GM12864 (cell line): ENCODE results near the gene VAV1.

Experiments used
- DNase-seq: peaks from one replicate; pipeline ENCODE4 v3.0.0-alpha.2; 2011; ENCODE audit warnings: low read depth
- H3K4me3 ChIP-seq: 2 replicates; pipeline ENCODE4 v1.5.1; 2011; ENCODE audit warnings: mild to moderate bottlenecking, low read depth, low read length, control low read depth
- TF ChIP-seq, protein P1 (sequence below): IDR thresholded peaks from 2 replicates; pipeline ENCODE4 v1.5.1; 2011; ENCODE audit warnings: low read depth, mild to moderate bottlenecking, moderate library complexity, low read length, control low read depth, inconsistent platforms; ENCODE audit errors: missing control alignments

VAV1 gene

DNA sequence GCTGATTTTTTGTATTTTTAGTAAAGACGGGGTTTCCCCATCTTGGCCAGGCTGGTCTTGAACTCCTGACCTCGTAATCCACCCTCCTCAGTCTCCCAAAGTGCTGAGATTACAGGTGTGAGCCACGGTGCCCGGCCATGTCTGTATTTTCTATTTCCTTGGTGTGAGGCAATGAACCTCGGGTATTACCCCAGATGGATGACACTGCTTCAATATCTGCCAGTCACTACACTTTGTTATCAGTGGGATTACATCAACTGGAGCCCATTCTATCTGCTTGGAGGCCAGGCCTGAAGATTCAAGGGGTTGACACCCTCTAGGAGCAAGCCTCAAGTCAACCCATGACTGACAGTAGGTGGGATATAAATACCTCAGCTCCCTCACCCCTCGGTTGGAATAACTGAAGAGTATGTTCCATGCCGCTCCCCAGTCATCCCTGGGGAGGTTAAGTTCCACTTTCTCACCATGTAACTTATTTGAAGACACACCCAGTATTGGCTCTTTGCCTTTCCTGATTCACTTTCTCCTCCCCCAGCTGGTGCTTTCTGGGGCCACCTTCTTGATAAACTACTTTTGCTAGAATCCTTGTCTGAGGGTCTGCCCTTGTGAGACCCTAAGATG, 113.9 kb downstream of the VAV1 start:
- no peak for DNase-seq
- TF ChIP-seq, protein P1, sequence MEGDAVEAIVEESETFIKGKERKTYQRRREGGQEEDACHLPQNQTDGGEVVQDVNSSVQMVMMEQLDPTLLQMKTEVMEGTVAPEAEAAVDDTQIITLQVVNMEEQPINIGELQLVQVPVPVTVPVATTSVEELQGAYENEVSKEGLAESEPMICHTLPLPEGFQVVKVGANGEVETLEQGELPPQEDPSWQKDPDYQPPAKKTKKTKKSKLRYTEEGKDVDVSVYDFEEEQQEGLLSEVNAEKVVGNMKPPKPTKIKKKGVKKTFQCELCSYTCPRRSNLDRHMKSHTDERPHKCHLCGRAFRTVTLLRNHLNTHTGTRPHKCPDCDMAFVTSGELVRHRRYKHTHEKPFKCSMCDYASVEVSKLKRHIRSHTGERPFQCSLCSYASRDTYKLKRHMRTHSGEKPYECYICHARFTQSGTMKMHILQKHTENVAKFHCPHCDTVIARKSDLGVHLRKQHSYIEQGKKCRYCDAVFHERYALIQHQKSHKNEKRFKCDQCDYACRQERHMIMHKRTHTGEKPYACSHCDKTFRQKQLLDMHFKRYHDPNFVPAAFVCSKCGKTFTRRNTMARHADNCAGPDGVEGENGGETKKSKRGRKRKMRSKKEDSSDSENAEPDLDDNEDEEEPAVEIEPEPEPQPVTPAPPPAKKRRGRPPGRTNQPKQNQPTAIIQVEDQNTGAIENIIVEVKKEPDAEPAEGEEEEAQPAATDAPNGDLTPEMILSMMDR: no peak
- no peak overlapping the region for H3K4me3 ChIP-seq

- DNase-seq: no peak
- TF ChIP-seq, protein P1: no peak
- no peak within 1 kb of the TSS for H3K4me3 ChIP-seq
Observed at GRCh38 chr19:6887316-6887715, 114.8 kb downstream of the VAV1 start, which contains the start of gene ADGRE1. ADGRE1 (plus strand) TSS chr19:6887579; CDS start chr19:6887609, 30 bp downstream.

DNA sequence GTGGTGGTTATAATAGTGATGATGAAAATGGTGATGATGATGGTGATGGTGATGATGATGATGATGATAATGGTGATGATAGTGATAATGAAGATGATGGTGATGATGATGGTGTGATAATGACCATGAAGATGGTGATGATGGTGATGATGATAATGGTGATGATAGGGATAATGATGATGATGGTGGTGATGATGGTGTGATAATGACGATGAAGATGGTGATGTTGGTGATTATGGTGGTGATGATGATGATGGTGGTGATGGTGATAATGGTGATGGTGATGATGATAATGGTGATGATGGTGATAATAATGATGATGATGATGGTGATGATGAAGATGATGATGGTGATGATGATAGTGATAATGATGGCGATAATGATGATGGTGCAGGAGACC, 116.5 kb downstream of the VAV1 start:
- no peak for DNase-seq
- TF ChIP-seq, protein P1: no peak
- no peak overlapping the region for H3K4me3 ChIP-seq

- no peak for DNase-seq
- TF ChIP-seq, protein P1: no peak
- H3K4me3 ChIP-seq: no peak overlapping the region
Observed at GRCh38 chr19:6890401-6890913, 117.9 kb downstream of the VAV1 start.

GRCh38 chr19:6890938-6891337, 118.4 kb downstream of the VAV1 start:
- DNase-seq: no peak
- no peak overlapping the region for H3K4me3 ChIP-seq
- TF ChIP-seq, protein P1: no peak

DNA sequence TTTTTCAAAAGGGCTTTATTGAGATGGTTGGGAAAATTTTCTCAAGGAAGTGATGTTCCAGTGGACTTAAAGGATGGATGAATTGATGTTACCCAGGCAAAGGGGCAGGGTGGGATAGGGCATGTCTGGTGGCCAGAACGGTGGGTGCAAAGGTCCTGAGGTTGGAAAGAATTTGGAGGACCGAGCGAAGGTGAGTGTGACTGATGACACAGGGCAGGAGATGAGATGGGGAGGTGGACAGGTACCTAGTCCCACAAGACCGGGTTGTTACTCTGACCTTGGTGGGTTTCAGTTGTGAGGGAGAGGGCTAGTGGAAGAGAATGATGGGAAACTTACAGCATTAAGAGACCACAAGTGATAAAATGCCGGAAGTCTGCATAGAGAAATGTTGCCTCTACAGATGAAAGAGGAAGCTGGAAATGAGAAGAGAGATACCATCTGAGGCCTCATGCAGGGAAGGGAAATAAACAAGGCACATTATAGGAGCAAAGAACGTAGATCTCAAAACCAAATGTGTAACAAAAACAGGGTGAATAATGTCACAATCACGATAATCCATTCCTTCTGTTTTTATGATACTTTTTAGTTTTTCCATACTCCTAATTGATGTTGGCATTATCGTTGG, 119.4 kb downstream of the VAV1 start:
- no peak overlapping the region for H3K4me3 ChIP-seq
- TF ChIP-seq, protein P1: no peak
- DNase-seq: no peak
